ENCODE data around the gene ARHGAP4.

ARHGAP4 gene

GRCh38 chrX:153945956-153946943, 20.2 kb upstream of the ARHGAP4 start:
- no peak for DNase-seq (ENCODE audit: low read depth in 3 of 3)

GRCh38 chrX:153944800-153945150, 18.7 kb upstream of the ARHGAP4 start:
- DNase-seq (ENCODE audit: low read depth in 3 of 3): no peak

GRCh38 chrX:153944140-153944799, 18.2 kb upstream of the ARHGAP4 start, which contains the start of gene RENBP:
Gene RENBP, minus strand, starts transcription at chrX:153944643. Its CDS starts 33 bp downstream, at chrX:153944610.
- DNase-seq (ENCODE audit: low read depth in 3 of 3): no peak

- no peak for DNase-seq (ENCODE audit: low read depth in 3 of 3)
Measured at GRCh38 chrX:153941336-153942252, 15.5 kb upstream of the ARHGAP4 start.

- no peak for DNase-seq (ENCODE audit: low read depth in 3 of 3)
Measured at GRCh38 chrX:153939573-153939972, 13.5 kb upstream of the ARHGAP4 start.

GRCh38 chrX:153938226-153938786, 12.2 kb upstream of the ARHGAP4 start:
- no peak for DNase-seq (ENCODE audit: low read depth in 3 of 3)

- DNase-seq (ENCODE audit: low read depth in 3 of 3): no peak
Measured at GRCh38 chrX:153937056-153937455, 11.0 kb upstream of the ARHGAP4 start.

- no peak for DNase-seq (ENCODE audit: low read depth in 3 of 3)
Measured at GRCh38 chrX:153935326-153935851, 9.3 kb upstream of the ARHGAP4 start.

GRCh38 chrX:153934762-153935325, 8.8 kb upstream of the ARHGAP4 start, which contains the start of gene NAA10:
Gene NAA10, minus strand, starts transcription at chrX:153935037. Its CDS starts 133 bp downstream, at chrX:153934904.
- DNase-seq (ENCODE audit: low read depth in 3 of 3): peak in 2 of 3 experiments; percentile 49 to 51

GRCh38 chrX:153934148-153934761, 8.2 kb upstream of the ARHGAP4 start:
- no peak for DNase-seq (ENCODE audit: low read depth in 3 of 3)

GRCh38 chrX:153933748-153934147, 7.7 kb upstream of the ARHGAP4 start:
- no peak for DNase-seq (ENCODE audit: low read depth in 3 of 3)

- no peak for DNase-seq (ENCODE audit: low read depth in 3 of 3)
Measured at GRCh38 chrX:153932220-153932915, 6.3 kb upstream of the ARHGAP4 start.

GRCh38 chrX:153931748-153932147, 5.7 kb upstream of the ARHGAP4 start:
- no peak for DNase-seq (ENCODE audit: low read depth in 3 of 3)

GRCh38 chrX:153931151-153931550, 5.1 kb upstream of the ARHGAP4 start:
- no peak for DNase-seq (ENCODE audit: low read depth in 3 of 3)

GRCh38 chrX:153930011-153930910, 4.2 kb upstream of the ARHGAP4 start:
- DNase-seq (ENCODE audit: low read depth in 3 of 3): no peak

- no peak for DNase-seq (ENCODE audit: low read depth in 3 of 3)
Measured at GRCh38 chrX:153929576-153929975, 3.5 kb upstream of the ARHGAP4 start.

- no peak for DNase-seq (ENCODE audit: low read depth in 3 of 3)
Measured at GRCh38 chrX:153928846-153929245, 2.8 kb upstream of the ARHGAP4 start.

GRCh38 chrX:153927922-153928760, 2.1 kb upstream of the ARHGAP4 start:
- peak; percentile 71 to 86 (median 83) for DNase-seq (ENCODE audit: low read depth in 3 of 3)
